Esophagus squamous epithelium (tissue), 5 donors: ENCODE measurements around the gene EVPL. TPM values are rescaled to one million over a fixed set of nuclear protein-coding genes. Genes with fewer than 3 reads are reported as not detected.

Experiments
- DNase-seq: peaks from one replicate; lab custom pipeline; 2025; lab: John Stamatoyannopoulos, UW
- H3K27ac ChIP-seq, 4 donors: fragments of 200-600 bp; sonication (generic); one replicate each; pipeline ENCODE4 v1.5.1; 2016 to 2019; ENCODE audit warnings: mild to moderate bottlenecking in 1 of 4
- H3K27me3 ChIP-seq, 4 donors: fragments of 200-600 bp; sonication (generic); 1 replicate in 3 of 4; 2 replicates in 1 of 4; pipeline versions ENCODE4 v1.5.1 to v1.6.0; 2017 to 2021; ENCODE audit warnings: antibody characterized with exemption in 1 of 4
- H3K36me3 ChIP-seq, 3 donors: fragments of 200-600 bp; sonication (generic); one replicate each; pipeline ENCODE4 v1.5.1; 2016 to 2019
- H3K4me1 ChIP-seq, 3 donors: fragments of 200-600 bp; sonication (generic); one replicate each; pipeline ENCODE4 v1.5.1; 2017 to 2019
- H3K4me3 ChIP-seq, 4 donors: fragments of 200-600 bp; sonication (generic); 1 replicate in 3 of 4; 2 replicates in 1 of 4; pipeline ENCODE4 v1.5.1; 2016 to 2019; ENCODE audit warnings: mild to moderate bottlenecking in 2 of 4, moderate library complexity in 1 of 4
- H3K9me3 ChIP-seq, 3 donors: fragments of 200-600 bp; sonication (generic); one replicate each; pipeline ENCODE4 v1.5.1; 2016 to 2019
- CTCF ChIP-seq, 6 experiments: fragments of 450-650 bp in 4 of 6; fragments of 200-600 bp in 2 of 6; sonication (generic) in 2 of 6; IDR thresholded peaks; one replicate each; pipeline ENCODE4 v1.5.1; 2016 to 2019; ENCODE audit warnings: antibody characterized with exemption in 6 of 6, mild to moderate bottlenecking in 4 of 6, moderate library complexity in 4 of 6
- POLR2A ChIP-seq, 4 donors: fragments of 450-650 bp; IDR thresholded peaks; one replicate each; pipeline ENCODE4 v1.6.1; 2017; ENCODE audit warnings: antibody characterized with exemption in 4 of 4, mild to moderate bottlenecking in 4 of 4, moderate library complexity in 3 of 4
- WGBS, 2 donors: methylation state at CpG; one replicate each; pipeline ENCODE4 v1.1.5; 2018; 5-methylcytosine and 5-hydroxymethylcytosine counted together
- intact Hi-C: fragments of 100-400 bp; cut with DNase I; formaldehyde crosslinking; loops from one replicate; pipeline ENCODE4 v1.15.0; 2022
- total RNA-seq, 4 donors: library from RNA; depleted of rRNA; stranded (reverse); fragments of >200 nt; gene quantifications; one replicate each; pipeline ENCODE4 v1.1.0, GENCODE V29; 2016
- donor health status: DM: yes; HTN: yes; CAD: no.

Gene EVPL
- total RNA-seq, 4 donors from 2014 or later: 132 to 604 (median 223) TPM

GRCh38 chr17:75985986-75986385 lies 41.1 kb downstream of the EVPL start:
- H3K27ac ChIP-seq: no peak overlapping the region
- no peaks in the 10 kb centered on the region for H3K27me3 ChIP-seq
- intact Hi-C loops: no loop called here
- no peak overlapping the region for H3K4me3 ChIP-seq
- TF ChIP-seq POLR2A (IDR thresholded peaks at IDR 0.05) (no peak), CTCF (IDR thresholded peaks at IDR 0.05) (no peak)
- DNase-seq: no peak
- H3K9me3 ChIP-seq: no peaks in the 10 kb centered on the region
- 58 to 86% methylated on average over 4 of the region's 4 CpGs for WGBS, 2 donors
- peaks cover 0 to 46% (median 25%) of the 10 kb centered on the region in 3 donors for H3K4me1 ChIP-seq
- peaks cover 0 to 41% (median 0%) of the 10 kb centered on the region in 3 donors for H3K36me3 ChIP-seq

- 33 to 56% methylated on average over 6 of the region's 6 CpGs for WGBS, 2 donors
- intact Hi-C loops: no loop called here
- Histone ChIP-seq H3K9me3 (no peaks in the 10 kb centered on the region), H3K4me3 (no peak overlapping the region), H3K4me1 (peaks cover 9 to 58% (median 32%) of the 10 kb centered on the region in 3 donors), H3K27me3 (no peaks in the 10 kb centered on the region), H3K36me3 (peaks cover 0 to 17% (median 0%) of the 10 kb centered on the region in 3 donors), H3K27ac (peak overlapping the region; percentile 56 to 99 (median 98))
- no peak for DNase-seq
- TF ChIP-seq CTCF (IDR thresholded peaks at IDR 0.05): no peak
- TF ChIP-seq POLR2A (IDR thresholded peaks at IDR 0.05): no peak
These were observed 43.5 kb downstream of the EVPL start for GRCh38 chr17:75983501-75984181.

GRCh38 chr17:75981019-75981615 lies 46.0 kb downstream of the EVPL start:
- H3K36me3 ChIP-seq: no peaks in the 10 kb centered on the region
- no peak for DNase-seq
- peaks cover 22 to 83% (median 52%) of the 10 kb centered on the region in 3 donors for H3K4me1 ChIP-seq
- WGBS, 2 donors: 69 to 94% methylated on average over 7 of the region's 7 CpGs
- intact Hi-C loops: no loop called here
- H3K9me3 ChIP-seq: no peaks in the 10 kb centered on the region
- TF ChIP-seq POLR2A (IDR thresholded peaks at IDR 0.05): no peak
- no peak for TF ChIP-seq CTCF (IDR thresholded peaks at IDR 0.05)
- H3K4me3 ChIP-seq: no peak overlapping the region
- H3K27ac ChIP-seq: peak overlapping the region; percentile 98 to 99 (median 98)
- H3K27me3 ChIP-seq: no peaks in the 10 kb centered on the region

- WGBS, 2 donors: 66 to 73% methylated on average over 15 to 18 of the region's 18 CpGs
- Histone ChIP-seq H3K4me3 (peak overlapping the region; percentile 76 to 88 (median 86)), H3K4me1 (peaks cover 22 to 89% (median 57%) of the 10 kb centered on the region in 3 donors), H3K36me3 (no peaks in the 10 kb centered on the region), H3K9me3 (no peaks in the 10 kb centered on the region), H3K27ac (peak overlapping the region; percentile 98 to 99 (median 98)), H3K27me3 (no peaks in the 10 kb centered on the region)
- intact Hi-C loops: no loop called here
- TF ChIP-seq POLR2A (IDR thresholded peaks at IDR 0.05) (no peak), CTCF (IDR thresholded peaks at IDR 0.05) (no peak)
- no peak for DNase-seq
These were observed 46.7 kb downstream of the EVPL start for GRCh38 chr17:75980188-75981018.
